ENCODE data around the gene LSP1.
"Not testable (repeated sequence)": the region's sequence is repeated elsewhere in the genome, so short reads cannot be mapped to it uniquely, and the experiment has no call there.

LSP1 gene

DNA sequence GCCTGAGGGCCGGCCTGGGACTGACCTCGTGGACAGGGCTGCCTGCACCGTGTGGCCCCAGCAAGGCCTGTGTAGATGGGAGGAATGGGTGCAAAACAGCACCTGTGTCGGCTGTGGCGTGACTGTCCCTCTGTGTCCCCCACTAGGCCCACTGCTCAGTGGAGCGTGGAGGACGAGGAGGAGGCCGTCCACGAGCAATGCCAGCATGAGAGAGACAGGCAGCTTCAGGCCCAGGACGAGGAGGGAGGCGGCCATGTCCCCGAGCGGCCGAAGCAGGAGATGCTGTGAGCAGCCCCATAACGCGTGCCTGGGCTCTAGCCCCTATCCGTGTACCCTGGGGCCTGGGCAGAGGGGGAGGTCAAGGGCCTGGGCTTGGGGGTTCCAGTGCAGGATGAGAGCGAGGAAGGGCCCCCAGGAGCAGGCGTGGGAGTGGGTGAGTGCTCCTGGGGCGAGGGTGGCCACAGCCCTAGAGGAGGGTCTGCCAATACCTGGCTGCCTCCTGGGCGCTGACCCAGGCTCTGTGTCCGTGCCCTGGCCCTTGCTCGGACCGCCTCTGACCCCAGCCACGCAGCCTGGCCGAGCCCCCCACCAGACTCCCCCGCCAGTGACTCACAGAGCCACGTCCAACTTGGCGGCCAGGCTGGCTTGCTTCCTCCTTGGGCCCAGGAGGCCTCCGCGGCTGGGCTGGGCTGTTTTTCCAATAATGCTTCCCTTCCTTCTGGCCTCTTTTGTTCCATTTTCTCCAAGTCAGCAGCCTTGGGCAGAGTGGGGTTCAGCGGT, 27.2 kb downstream of the LSP1 start:
- DNase-seq: no peak

- DNase-seq: no peak
Observed at GRCh38 chr11:1880746-1881441, 28.0 kb downstream of the LSP1 start.

- DNase-seq: no peak
Observed at GRCh38 chr11:1881442-1882264, 28.8 kb downstream of the LSP1 start.

DNA sequence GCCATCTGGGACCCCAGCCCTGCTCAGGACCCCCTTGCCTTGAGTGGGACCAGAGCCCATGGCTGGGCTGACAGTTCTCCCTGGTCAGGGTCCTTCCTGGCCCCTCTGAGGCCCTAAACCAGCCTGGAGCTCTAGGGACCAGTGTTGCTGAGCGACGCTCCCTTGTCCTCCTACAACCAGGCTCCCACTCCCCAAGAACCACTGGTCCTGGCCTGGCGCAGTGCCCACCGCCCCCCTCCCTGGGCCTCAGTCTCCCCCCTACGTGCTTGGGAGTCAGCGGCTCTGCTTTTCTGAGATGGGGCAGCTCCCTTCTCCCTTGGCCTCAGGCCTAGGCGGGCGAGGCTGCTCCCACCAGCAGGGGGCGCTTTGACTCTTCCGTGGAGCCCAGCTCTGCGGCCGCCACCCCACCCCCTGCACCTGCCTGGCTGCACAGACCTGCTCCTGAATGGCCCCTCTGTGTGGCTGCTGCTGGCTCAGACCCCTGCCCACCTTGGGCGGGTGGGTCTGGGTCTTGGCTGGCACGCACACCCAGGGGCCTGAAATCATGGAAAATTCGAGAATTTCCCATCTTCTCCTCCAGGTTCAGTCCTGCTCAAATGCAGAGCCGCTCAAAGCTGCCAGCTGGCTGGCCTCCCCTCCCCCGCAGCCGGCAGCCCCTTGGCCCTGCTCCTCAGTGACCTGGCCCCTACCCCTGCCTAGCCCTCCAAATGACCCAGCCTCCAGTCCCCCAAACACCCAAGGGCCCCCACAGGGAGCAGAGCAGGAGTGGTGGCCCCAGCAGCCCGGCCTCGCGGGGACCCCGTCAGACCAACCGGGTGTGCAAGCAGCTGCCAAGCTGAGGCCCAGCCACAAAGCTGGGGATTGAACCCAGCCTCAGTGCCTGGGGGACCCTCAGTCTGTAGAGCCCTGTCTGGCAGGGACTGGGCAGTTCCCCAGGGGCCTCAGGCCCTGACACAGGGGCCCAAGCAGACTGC, 29.7 kb downstream of the LSP1 start:
- peak; percentile 57 for DNase-seq

GRCh38 chr11:1883346-1884302, 30.7 kb downstream of the LSP1 start:
- DNase-seq: no peak

- no peak for DNase-seq
Observed at GRCh38 chr11:1884303-1884700, 31.4 kb downstream of the LSP1 start.

- DNase-seq: not testable (repeated sequence)
Observed at GRCh38 chr11:1886551-1886950, 33.7 kb downstream of the LSP1 start.

GRCh38 chr11:1887451-1888346, 34.8 kb downstream of the LSP1 start:
- no peak for DNase-seq

DNA sequence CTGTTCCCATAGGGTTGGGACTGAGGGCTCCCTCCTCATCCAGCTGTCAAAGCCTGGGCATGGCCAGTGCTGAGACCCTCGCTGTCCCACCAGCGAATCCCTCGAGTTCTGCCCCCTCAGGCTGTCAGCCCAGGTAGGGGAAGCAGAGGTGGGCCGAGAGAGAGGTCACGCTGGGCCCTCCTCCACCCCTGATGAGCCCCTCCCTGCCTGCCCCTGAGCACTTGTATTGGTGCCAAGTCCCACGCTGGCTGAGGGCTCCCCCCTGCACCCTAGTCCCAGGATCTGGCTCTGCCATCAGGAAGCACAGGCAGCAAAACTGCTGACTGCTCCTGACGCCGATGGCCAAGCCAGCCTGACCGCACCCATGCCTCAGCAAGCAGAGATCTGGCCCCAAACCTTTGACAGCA, 35.5 kb downstream of the LSP1 start:
- DNase-seq: no peak

- no peak for DNase-seq
Observed at GRCh38 chr11:1888811-1889210, 35.9 kb downstream of the LSP1 start.

DNA sequence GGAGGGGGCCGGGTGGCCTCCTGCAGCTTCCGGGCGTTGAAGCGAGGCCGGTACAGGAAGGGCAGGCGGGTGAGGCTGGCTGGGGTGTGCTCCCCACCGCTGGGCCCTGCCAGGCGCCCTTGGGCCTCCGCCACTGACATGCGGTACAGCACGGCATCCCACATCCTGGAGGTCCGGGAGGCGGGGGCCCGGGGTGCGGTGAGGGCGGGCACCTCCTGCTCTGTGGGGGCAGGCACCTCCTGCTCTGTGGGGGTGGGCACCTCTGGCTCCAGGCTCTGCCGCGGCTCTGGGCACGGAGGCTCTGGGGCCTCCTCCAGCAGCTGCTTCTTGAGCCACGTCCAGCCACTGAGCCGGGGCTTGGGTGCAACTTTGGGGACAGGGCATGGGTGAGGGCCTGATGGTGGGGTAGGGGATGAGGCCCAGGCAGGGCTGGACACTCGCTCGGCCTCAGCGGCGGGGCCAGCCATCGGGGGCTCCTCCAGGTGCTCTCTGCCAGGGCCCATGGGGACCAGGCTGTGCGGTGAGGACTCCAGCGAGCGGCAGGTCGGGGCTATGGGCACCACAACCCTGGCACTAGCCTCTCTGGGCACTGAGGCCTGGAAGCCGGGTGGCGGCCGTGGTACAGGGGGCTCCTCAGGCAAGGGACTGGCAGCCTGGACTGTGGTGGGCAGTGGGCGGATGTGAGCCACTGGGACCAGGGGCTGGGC, 36.5 kb downstream of the LSP1 start:
- no peak for DNase-seq

- DNase-seq: no peak
Observed at GRCh38 chr11:1889941-1890855, 37.3 kb downstream of the LSP1 start.

DNA sequence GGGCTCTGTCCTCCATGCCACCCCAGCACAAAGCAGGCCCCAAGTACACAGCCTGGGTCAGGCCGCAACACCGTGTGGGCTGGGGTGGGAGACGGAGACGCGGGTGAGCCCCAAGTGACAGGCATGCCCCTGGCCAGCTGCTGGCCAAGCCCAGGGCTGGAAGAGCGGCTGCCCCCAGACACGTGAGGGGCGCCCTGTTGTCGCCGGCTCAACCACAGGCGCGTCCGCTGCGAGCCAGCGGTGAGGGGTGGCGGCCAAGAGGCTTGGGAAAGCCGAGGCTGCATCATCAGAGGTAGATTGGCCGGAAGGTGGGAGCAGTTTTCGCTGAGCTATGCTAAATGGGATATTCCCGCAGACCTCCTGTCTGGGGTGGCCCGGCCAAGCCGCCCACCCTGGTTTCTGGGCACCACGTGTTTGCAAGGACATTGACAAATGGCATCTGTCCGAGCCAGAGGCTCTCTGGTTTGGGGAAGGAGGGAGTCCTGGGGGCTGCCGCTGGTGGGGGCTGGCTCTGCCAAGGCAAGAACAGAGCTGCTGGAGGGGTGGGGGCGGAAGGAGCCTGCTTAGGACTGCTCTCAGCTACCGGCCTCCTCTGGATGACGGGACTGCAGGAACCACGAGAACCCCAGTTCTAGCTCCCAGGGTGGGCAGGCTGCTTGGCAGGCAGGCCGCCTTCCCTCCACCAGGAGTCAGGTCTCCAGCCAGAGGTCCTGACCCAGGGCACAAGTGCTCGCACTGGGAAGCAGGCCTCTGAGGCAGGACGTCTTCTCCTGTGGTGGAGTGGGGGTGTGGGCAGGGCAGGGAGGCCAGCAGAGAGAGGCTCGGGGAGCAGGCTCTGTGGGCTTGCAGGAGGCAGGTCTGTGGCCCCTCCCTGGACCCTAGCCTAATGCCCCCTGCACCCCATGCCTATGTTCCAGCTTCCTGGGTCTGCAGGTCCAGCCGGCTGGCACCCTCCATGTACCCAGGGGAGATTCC, 38.3 kb downstream of the LSP1 start:
- DNase-seq: no peak

DNA sequence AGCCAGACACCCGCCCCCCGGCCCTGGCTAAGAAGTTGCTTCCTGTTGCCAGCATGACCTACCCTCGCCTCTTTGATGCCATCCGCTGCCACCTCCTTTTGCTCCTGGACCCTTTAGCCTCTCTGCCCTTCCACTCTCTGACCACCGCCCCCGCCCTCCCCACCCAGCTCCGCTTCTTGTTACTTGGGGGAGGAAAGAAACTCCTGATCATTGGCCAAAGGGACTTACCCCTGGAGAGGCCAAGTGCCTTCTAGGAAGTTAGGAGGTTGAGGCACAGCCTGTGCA, 38.9 kb downstream of the LSP1 start, which contains the start of gene PRR33:
TSS of gene PRR33 (minus strand) at position 65 of the 285 bp plus-strand sequence. CDS start 1,311 bp downstream, outside the sequence.
- no peak for DNase-seq

DNA sequence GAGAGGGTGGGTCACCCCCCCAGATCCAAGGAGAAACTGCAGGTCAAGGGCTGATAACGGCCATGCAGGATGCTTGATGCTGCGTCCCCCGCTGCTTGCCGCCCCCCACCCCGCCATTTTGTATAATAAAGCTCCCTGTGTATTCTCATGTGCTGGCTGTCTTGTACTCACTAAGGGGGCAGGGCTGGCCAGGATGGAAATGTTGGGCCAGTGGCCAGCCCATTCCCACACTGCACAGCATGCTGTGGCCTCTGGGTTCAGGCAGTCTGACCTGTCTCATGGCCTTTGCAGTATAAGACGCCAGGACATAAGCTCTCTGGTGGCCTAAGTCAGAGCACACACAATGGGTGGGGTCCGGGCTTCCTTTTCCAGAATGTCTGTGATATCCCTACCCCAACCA, 39.2 kb downstream of the LSP1 start:
- no peak for DNase-seq

GRCh38 chr11:1892558-1892957, 39.7 kb downstream of the LSP1 start:
- no peak for DNase-seq

All from NCI-H1048 (cell line).